Subcutaneous adipose tissue (tissue), 4 donors: Measurements from ENCODE around the gene MRPL39. TPM values are rescaled to one million over a fixed set of nuclear protein-coding genes. Genes with fewer than 3 reads are reported as not detected.

Experiments
- total RNA-seq, 4 donors: library from RNA; depleted of rRNA; stranded (reverse); fragments of >200 nt; gene quantifications; one replicate each; pipeline ENCODE4 v1.1.0, GENCODE V29; 2016
- TF ChIP-seq, protein P1 (sequence below): fragments of 450-650 bp; IDR thresholded peaks from one replicate; pipeline ENCODE4 v1.5.1; 2016; ENCODE audit warnings: low read depth, mild to moderate bottlenecking, control low read depth, antibody characterized with exemption, moderate library complexity

MRPL39 gene
- total RNA-seq, 4 donors from 2014 or later, result 13.0 to 36.7 (median 16.2) TPM

DNA sequence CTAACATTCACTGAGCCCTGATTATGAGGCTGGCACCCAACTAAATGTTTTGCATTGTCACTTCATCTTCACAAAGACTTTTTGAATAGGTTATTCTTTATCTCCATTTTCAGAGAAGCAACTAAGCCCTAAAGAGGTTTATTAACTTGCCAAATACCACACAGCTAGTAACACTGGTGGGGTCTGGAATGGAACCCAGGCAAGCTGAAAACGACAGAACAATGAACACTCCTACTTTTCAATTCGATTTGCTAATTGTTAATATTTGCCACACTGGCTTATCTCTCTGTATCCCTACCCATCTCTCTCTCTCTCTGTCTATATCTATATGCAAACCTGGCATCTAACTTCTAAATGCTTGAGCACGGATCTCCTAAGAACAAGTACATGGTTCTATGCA lies 40.6 kb downstream of the MRPL39 start:
- TF ChIP-seq, protein P1, sequence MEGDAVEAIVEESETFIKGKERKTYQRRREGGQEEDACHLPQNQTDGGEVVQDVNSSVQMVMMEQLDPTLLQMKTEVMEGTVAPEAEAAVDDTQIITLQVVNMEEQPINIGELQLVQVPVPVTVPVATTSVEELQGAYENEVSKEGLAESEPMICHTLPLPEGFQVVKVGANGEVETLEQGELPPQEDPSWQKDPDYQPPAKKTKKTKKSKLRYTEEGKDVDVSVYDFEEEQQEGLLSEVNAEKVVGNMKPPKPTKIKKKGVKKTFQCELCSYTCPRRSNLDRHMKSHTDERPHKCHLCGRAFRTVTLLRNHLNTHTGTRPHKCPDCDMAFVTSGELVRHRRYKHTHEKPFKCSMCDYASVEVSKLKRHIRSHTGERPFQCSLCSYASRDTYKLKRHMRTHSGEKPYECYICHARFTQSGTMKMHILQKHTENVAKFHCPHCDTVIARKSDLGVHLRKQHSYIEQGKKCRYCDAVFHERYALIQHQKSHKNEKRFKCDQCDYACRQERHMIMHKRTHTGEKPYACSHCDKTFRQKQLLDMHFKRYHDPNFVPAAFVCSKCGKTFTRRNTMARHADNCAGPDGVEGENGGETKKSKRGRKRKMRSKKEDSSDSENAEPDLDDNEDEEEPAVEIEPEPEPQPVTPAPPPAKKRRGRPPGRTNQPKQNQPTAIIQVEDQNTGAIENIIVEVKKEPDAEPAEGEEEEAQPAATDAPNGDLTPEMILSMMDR, result no peak

DNA sequence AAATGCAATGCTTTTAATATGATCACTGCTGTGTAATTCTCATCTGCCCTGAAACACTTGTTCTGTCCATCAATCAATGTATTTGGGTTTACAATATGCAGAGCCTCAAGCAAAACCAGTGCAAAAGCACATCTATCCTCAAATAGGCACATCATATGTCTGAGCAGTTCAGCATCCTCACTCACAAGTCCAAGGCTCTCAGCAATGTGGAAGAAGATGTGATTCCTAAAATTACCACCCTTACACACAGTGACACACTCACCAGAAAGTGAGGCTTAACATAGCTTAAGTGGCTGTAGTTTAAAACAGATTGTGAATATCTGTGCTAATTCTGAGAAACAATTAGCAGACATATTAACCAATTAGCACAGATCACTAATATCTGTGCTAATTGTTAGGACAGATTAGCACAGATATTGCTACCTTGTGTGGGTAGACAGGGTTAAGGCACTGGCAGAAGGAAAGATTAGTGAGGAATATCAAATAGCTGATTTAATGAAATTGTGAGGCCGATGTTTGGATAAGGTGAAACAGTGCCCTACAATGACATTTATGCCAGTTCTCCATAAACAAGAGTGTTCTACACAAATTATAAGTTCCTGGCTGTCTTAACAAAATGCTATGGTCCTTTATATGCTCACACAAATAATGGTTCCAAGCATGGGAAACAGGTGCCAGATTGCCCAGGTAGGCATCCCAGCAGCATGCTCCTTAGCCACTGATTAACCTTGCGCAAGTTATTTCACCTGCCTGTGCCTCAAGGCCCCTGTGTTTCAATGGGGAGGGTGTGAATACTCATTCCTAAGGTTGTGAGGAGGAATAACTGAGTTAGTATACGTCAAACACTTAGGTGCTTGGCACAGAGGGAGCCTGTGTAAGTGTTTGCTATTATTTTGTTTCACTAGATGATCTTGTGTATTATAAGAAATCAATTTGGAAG lies 41.7 kb downstream of the MRPL39 start:
- TF ChIP-seq, protein P1, result no peak

DNA sequence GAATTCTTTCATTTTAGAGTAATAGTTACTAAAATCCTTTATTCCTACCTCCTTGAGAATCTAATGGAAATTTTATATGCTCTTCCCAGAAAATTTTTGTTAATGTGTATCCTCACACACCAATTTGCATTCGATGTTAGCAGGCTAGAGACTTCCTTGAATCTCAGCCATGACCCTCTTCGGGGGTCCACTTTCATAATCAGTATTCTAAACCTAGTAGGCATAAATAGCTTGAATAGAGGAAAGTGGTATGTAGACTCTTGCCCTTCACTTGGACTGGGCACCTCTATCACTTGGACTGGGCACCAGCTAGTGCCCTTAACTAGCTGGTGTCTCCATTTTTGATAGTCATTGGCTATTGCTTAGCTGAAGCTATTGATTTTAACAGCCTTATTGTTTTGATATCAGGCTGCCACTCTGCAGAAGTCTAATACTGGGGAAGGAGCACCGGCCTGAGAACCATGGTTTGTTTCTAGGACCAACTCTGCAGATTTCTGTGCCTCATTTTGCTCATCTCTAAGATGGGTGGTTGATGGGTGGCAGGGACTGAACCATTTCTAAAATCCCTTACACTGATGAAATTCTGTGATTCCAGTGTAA lies 42.8 kb downstream of the MRPL39 start:
- TF ChIP-seq, protein P1, result no peak

DNA sequence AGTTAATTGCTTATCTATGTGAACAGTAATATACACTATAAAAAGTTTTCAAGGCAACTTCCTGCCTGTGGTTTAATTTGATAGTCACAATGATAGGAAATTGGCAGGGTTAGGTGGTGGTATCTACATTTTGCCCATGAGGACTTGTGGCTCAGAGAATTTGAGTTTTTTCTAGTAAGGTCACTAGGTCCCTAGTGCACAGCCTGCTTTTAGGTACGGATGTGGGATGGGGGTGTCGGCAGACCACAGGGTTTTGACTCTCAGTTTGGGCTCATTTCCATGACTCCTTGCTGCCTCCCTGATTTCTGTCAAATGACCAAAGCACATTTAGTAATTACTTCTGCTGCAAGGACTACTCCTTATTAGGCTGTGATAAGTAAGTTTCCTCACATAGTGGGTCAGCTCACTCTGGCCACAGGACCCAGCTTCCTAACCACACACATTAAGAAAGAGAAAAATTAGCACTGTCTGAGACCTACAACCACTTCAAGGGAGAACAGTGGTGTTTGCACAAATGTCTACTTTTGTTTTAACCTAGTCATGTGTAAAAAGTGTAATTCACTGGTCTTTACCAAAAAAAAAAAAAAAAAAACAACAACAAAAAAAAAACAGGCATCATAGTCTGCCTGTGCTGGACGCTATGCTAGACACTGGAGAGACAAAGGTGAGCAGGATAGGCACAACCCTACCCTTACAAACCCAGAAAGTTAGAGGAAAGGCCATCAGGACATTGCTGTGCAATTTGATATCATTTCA lies 43.7 kb downstream of the MRPL39 start:
- TF ChIP-seq, protein P1, result no peak

DNA sequence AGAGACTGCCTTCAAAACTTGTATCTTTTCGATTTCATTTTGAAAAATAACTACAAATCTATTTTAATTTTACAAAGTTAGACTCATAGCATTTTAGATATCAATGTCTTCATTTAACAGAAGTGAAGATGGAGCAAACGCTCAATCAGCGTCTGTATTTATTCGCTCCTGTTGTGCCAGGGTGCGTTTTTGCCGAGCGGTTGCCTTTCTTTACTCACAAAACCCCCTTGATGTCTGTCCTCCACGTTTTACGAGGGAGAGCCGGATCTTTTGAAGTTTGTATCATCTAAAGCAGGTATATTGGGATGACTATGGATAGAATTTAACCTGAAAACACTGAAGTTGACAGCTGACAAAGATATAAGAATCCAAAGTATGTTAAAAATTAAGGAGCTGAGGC lies 44.6 kb downstream of the MRPL39 start:
- TF ChIP-seq, protein P1, result no peak

DNA sequence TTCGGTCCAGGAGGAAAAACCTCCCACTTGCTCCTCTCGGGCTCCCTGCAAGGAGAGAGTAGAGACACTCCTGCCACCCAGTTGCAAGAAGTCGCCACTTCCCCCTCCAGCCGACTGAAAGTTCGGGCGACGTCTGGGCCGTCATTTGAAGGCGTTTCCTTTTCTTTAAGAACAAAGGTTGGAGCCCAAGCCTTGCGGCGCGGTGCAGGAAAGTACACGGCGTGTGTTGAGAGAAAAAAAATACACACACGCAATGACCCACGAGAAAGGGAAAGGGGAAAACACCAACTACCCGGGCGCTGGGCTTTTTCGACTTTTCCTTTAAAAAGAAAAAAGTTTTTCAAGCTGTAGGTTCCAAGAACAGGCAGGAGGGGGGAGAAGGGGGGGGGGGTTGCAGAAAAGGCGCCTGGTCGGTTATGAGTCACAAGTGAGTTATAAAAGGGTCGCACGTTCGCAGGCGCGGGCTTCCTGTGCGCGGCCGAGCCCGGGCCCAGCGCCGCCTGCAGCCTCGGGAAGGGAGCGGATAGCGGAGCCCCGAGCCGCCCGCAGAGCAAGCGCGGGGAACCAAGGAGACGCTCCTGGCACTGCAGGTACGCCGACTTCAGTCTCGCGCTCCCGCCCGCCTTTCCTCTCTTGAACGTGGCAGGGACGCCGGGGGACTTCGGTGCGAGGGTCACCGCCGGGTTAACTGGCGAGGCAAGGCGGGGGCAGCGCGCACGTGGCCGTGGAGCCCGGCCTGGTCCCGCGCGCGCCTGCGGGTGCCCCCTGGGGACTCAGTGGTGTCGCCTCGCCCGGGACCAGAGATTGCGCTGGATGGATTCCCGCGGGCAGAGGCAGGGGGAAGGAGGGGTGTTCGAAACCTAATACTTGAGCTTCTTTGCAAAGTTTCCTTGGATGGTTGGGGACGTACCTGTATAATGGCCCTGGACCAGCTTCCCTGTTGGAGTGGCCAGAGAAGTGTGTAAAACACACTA lies 45.3 kb downstream of the MRPL39 start:
- TF ChIP-seq, protein P1, result no peak
